Measurements from ENCODE around the gene KICS2.

The KICS2 gene

DNA sequence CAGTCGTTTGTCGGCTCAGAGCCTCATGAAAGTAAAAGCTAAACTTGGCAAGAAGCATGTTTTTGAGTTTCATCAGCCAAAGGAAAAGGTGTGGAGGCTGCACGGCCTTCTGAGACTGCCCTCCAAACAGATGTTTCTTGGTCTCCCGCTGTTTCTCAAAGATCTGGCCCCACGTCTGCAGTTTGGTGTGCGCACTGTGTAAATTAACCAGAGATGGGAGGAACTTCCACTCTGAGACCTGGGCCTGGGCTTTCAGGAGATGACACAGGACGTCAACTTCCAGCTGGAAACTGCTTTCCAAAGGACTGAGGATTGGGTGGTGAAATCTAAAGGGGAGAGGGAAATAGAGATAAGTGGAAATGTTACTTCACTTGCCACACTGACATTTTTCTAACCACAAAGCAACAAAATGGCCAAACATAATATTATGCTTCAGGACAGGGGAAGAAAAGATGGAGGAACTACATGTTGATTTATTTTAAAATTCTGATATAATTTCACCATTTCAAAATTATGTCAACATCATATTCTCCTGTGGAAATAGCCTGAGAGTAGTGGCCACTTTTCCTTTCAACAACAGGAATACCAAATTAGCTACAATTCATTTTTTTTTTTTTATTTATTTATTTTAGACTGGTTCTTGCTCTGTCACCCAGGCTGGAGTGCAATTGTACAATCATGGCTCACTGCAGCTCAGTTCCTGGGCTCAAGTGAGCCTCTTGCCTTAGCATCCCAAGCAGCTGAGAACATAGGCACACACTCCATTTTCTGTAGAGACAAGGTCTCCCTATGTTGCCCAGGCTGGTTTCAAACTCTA, 27.6 kb downstream of the KICS2 start:
- Histone ChIP-seq H3K27me3 (replicated peaks) (no peaks in the 10 kb centered on the region), H3K4me3 (ENCODE audit: low read depth, low read length) (no peak overlapping the region), H3K27ac (no peak overlapping the region), H3K36me3 (replicated peaks) (no peaks in the 10 kb centered on the region)
- TF ChIP-seq, protein P1, sequence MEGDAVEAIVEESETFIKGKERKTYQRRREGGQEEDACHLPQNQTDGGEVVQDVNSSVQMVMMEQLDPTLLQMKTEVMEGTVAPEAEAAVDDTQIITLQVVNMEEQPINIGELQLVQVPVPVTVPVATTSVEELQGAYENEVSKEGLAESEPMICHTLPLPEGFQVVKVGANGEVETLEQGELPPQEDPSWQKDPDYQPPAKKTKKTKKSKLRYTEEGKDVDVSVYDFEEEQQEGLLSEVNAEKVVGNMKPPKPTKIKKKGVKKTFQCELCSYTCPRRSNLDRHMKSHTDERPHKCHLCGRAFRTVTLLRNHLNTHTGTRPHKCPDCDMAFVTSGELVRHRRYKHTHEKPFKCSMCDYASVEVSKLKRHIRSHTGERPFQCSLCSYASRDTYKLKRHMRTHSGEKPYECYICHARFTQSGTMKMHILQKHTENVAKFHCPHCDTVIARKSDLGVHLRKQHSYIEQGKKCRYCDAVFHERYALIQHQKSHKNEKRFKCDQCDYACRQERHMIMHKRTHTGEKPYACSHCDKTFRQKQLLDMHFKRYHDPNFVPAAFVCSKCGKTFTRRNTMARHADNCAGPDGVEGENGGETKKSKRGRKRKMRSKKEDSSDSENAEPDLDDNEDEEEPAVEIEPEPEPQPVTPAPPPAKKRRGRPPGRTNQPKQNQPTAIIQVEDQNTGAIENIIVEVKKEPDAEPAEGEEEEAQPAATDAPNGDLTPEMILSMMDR (IDR thresholded peaks at IDR 0.05; ENCODE audit: low read depth, low read length, missing control alignments), result no peak
- in situ Hi-C loops (cut with HindIII; ENCODE audit: low pct_ligation_motif_present, low sequenced_read_pairs), result no loop called here
- no peak for DNase-seq

- no peaks in the 10 kb centered on the region for H3K27me3 ChIP-seq (replicated peaks)
- H3K27ac ChIP-seq, result no peak overlapping the region
- TF ChIP-seq, protein P1 (IDR thresholded peaks at IDR 0.05; ENCODE audit: low read depth, low read length, missing control alignments), result no peak
- no peak overlapping the region for H3K4me3 ChIP-seq (ENCODE audit: low read depth, low read length)
- in situ Hi-C loops (cut with HindIII; ENCODE audit: low pct_ligation_motif_present, low sequenced_read_pairs), result no loop called here
- no peaks in the 10 kb centered on the region for H3K36me3 ChIP-seq (replicated peaks)
- no peak for DNase-seq
Observed at GRCh38 chr12:64193931-64194330, 28.2 kb downstream of the KICS2 start.

- no peak overlapping the region for H3K27ac ChIP-seq
Observed at GRCh38 chr12:64192644-64193444, 29.3 kb downstream of the KICS2 start.

DNA sequence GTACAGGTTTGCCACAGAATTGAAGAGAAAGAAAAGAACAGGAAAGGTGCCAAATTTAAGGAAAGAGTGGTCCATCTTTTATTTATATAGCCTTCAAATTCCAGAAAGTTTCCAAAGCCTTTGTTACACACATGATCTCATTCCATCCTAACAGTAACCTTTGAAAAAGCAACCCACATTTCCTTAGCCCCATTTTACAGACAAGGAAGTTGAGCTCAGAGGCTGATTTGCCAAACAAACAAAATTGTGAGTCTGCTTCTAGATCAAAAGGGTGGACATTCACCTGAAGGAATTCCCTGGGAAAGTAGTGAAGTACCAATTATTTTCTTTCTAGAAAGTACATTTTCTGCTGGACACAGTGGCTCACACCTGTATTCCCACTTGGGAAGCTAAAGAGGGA, 32.0 kb downstream of the KICS2 start:
- Histone ChIP-seq H3K27me3 (replicated peaks) (no peaks in the 10 kb centered on the region), H3K27ac (no peak overlapping the region), H3K4me3 (ENCODE audit: low read depth, low read length) (no peak overlapping the region), H3K36me3 (replicated peaks) (no peaks in the 10 kb centered on the region)
- TF ChIP-seq, protein P1 (IDR thresholded peaks at IDR 0.05; ENCODE audit: low read depth, low read length, missing control alignments), result no peak
- in situ Hi-C loops (cut with HindIII; ENCODE audit: low pct_ligation_motif_present, low sequenced_read_pairs), result no loop called here
- no peak for DNase-seq

More at GRCh38 chr12:64192644-64193444, 29.3 kb downstream of the KICS2 start:
- Histone ChIP-seq H3K27me3 (replicated peaks) (no peaks in the 10 kb centered on the region), H3K4me3 (ENCODE audit: low read depth, low read length) (no peak overlapping the region), H3K36me3 (replicated peaks) (no peaks in the 10 kb centered on the region)
- TF ChIP-seq, protein P1 (IDR thresholded peaks at IDR 0.05; ENCODE audit: low read depth, low read length, missing control alignments), result no peak
- no peak for DNase-seq
- in situ Hi-C loops (cut with HindIII; ENCODE audit: low pct_ligation_motif_present, low sequenced_read_pairs), result no loop called here

DNA sequence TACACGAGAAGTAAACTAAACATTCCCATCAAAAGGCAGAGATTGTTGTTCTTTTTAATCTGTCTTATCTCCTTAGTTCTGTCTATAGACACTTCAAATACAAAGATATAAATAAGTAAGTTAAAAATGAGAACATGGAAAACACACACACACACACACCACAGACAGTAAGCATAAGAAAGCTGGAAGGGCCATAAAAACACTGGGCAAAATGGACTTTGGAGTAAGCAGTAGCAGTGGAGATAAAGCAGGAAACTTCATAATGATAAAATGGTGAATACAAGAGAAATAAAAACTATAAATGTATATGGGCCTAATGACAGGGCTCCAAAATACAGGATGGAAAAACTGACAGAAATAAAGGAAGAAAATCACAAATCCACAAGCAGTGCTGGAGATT, 32.6 kb downstream of the KICS2 start:
- Histone ChIP-seq H3K27me3 (replicated peaks) (no peaks in the 10 kb centered on the region), H3K36me3 (replicated peaks) (no peaks in the 10 kb centered on the region), H3K27ac (no peak overlapping the region), H3K4me3 (ENCODE audit: low read depth, low read length) (no peak overlapping the region)
- in situ Hi-C loops (cut with HindIII; ENCODE audit: low pct_ligation_motif_present, low sequenced_read_pairs), result no loop called here
- DNase-seq, result no peak
- TF ChIP-seq, protein P1 (IDR thresholded peaks at IDR 0.05; ENCODE audit: low read depth, low read length, missing control alignments), result no peak

Data from brain microvascular endothelial cell (primary cell).